Ovary (tissue), 9 donors: Measurements from ENCODE around the gene PODXL2. TPM values are rescaled to one million over a fixed set of nuclear protein-coding genes. Genes with fewer than 3 reads are reported as not detected.
A peak's percentile ranks its signal among the peaks of the same experiment; 100 is the strongest.
"Not testable (repeated sequence)": the region's sequence is repeated elsewhere in the genome, so short reads cannot be mapped to it uniquely, and the experiment has no call there.

Experiments used
- DNase-seq, 5 donors: peaks; one replicate each; pipeline ENCODE4 v3.0.0-alpha.2; 2019 to 2020
- H3K27ac ChIP-seq, 2 donors: fragments of 200-600 bp; one replicate each; pipeline versions ENCODE4 v1.5.1 to v1.8.0; 2019 to 2022
- H3K27me3 ChIP-seq: fragments of 200-600 bp; one replicate; pipeline ENCODE4 v1.8.0; 2022
- H3K36me3 ChIP-seq: fragments of 200-600 bp; sonication (generic); one replicate; pipeline ENCODE4 v1.5.1; 2019
- H3K4me1 ChIP-seq: one replicate; pipeline ENCODE4 v1.8.1; 2013; ENCODE audit warnings: mild to moderate bottlenecking, moderate library complexity; ENCODE audit not compliant: insufficient read depth
- H3K4me3 ChIP-seq: fragments of 200-600 bp; sonication (generic); one replicate; pipeline ENCODE4 v1.5.1; 2017
- H3K9me3 ChIP-seq, 2 donors: fragments of 200-600 bp in 1 of 2; sonication (generic) in 1 of 2; one replicate each; pipeline versions ENCODE4 v1.5.1 to v1.8.1; 2013 to 2019; ENCODE audit warnings: mild to moderate bottlenecking in 1 of 2, moderate library complexity in 1 of 2
- CTCF ChIP-seq, 3 donors: fragments of 450-650 bp in 2 of 3; fragments of 200-600 bp in 1 of 3; IDR thresholded peaks; one replicate each; pipeline versions ENCODE4 v1.5.1 to v1.8.0; 2016 to 2022; ENCODE audit warnings: antibody characterized with exemption in 3 of 3, mild to moderate bottlenecking in 1 of 3
- EP300 ChIP-seq: sonication (generic); formaldehyde crosslinking; IDR thresholded peaks from one replicate; pipeline ENCODE4 v1.6.1; 2017; ENCODE audit warnings: antibody characterized with exemption
- POLR2A ChIP-seq: fragments of 450-650 bp; IDR thresholded peaks from one replicate; pipeline ENCODE4 v1.6.1; 2017; ENCODE audit warnings: antibody characterized with exemption, mild to moderate bottlenecking, moderate library complexity
- WGBS, 3 donors: extraction: QIAGEN DNeasy Blood & Tissue Kit in 1 of 3; methylation state at CpG; one replicate each; pipeline versions ENCODE4 v1.1.5 to v1.1.7; 2013 to 2017; 5-methylcytosine and 5-hydroxymethylcytosine counted together
- intact Hi-C, 4 donors: fragments of 100-400 bp; cut with DNase I; formaldehyde crosslinking; loops; one replicate each; pipeline versions ENCODE4 v1.11.0 to v1.15.1; 2022 to 2023
- polyA plus RNA-seq, 2 donors: library from polyadenylated mRNA; stranded (reverse); fragments of 200-250 nt in 1 of 2; fragments of 350-450 nt in 1 of 2; fragmentation: Illumina TruSeq in 1 of 2; extraction: RNeasy Lipid Tissue Mini Kit (QIAGEN cat#74804) in 1 of 2; gene quantifications; one replicate each; pipeline ENCODE4 v1.2.3, GENCODE V29; 2013 to 2014
- total RNA-seq, 7 donors: library from RNA; depleted of rRNA in 2 of 7; stranded (reverse); fragments of >200 nt in 2 of 7; fragmentation: NEBNext Ultra II Directional in 3 of 7; extraction: Animal tissue kit (Norgen Biotek cat#: 25700) in 3 of 7; gene quantifications; one replicate each; pipeline versions ENCODE4 v1.1.0 to v1.2.4, GENCODE V29; 2016 to 2023
- donor health status: DM: no; HTN: no; CAD: no; lungs with moderate emphysema.
- donor health status: DM: no; HTN: no; CAD: no.
- donor health status: Bipolar disorder and iron deficiency.
- donor health status: DM: yes; HTN: yes; CAD: no.
- donor health status: DM: no; HTN: no; CAD: no.
- donor health status: DM: yes; HTN: yes; CAD: no.

Gene PODXL2
- total and polyA plus RNA-seq, 9 donors, result 5.3 to 14.3 (median 8.9) TPM

- no peak for DNase-seq
- TF ChIP-seq POLR2A, result no peak
- no peak for TF ChIP-seq EP300
- no peak for TF ChIP-seq CTCF (IDR thresholded peaks at IDR 0.05)
- H3K27me3 ChIP-seq, result no peaks in the 10 kb centered on the region
- H3K9me3 ChIP-seq, result no peaks in the 10 kb centered on the region
- H3K4me1 ChIP-seq, result peaks cover 6% of the 10 kb centered on the region
- intact Hi-C loops, result loop anchor here in 2 of 4 donors (5.0 to 10.0 kb wide), 2 partner anchors 322 to 325 kb away; no protein-coding TSS in a partner anchor
- H3K27ac ChIP-seq, result no peak overlapping the region
- H3K4me3 ChIP-seq, result no peak overlapping the region
- no peaks in the 10 kb centered on the region for H3K36me3 ChIP-seq
- WGBS, 3 donors, result 91 to 95% (median 92%) methylated on average over 4 of the region's 4 CpGs
These were observed 21.3 kb downstream of the PODXL2 start for GRCh38 chr3:127650236-127650635.

DNA sequence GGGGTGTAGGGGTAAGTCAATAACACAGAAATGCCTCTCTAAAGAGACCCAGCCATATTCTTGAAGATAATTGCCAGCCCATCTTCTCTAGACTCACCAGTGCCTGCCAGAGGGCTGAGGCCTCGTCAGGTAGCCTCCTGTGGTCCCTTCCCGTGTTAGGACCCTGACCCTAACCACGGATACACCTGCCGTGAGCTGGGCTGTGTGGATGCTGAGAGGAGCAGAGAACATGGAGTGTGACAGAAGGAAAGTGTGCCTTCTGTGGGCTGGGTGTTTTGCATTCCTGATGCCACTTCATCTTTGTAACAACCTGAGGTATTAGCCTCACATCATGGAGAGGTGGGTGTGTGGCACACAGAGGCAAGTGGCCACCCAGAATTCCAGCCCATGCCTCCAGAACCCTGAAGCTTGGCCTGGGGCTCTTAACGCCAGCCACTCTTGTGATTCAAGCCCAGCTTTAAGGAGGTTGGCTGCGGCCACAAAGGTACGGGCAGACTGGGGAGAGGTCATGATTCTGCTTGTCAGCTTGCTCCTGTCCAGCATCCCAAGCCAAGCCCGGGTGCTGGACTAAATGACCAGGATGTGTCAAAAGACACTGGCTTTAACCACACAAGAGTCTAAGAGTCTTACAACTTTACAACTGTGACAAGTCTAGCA is 22.7 kb downstream of the PODXL2 start:
- DNase-seq, result no peak
- Histone ChIP-seq H3K4me3 (no peak overlapping the region), H3K27me3 (no peaks in the 10 kb centered on the region), H3K36me3 (no peaks in the 10 kb centered on the region), H3K9me3 (no peaks in the 10 kb centered on the region), H3K27ac (no peak overlapping the region), H3K4me1 (peaks cover 5% of the 10 kb centered on the region)
- 71 to 82% (median 82%) methylated on average over 8 of the region's 8 CpGs for WGBS, 3 donors
- no peak for TF ChIP-seq CTCF (IDR thresholded peaks at IDR 0.05)
- TF ChIP-seq EP300, result no peak
- no peak for TF ChIP-seq POLR2A
- intact Hi-C loops, result loop anchor here in 2 of 4 donors (5.0 to 10.0 kb wide), 2 partner anchors 321 to 323 kb away; no protein-coding TSS in a partner anchor

- Histone ChIP-seq H3K4me1 (peaks cover 2% of the 10 kb centered on the region), H3K4me3 (no peak overlapping the region), H3K9me3 (no peaks in the 10 kb centered on the region), H3K27me3 (no peaks in the 10 kb centered on the region), H3K36me3 (no peaks in the 10 kb centered on the region), H3K27ac (no peak overlapping the region)
- 68 to 73% (median 72%) methylated on average over 13 of the region's 13 CpGs for whole genome bisulfite sequencing, 3 donors
- no peak for TF ChIP-seq EP300
- TF ChIP-seq CTCF (IDR thresholded peaks at IDR 0.05), result peak; percentile 51 to 69 (median 61)
- intact Hi-C loops, result loop anchor here in 2 of 4 donors (5.0 to 10.0 kb wide), 2 partner anchors 320 to 322 kb away; no protein-coding TSS in a partner anchor
- DNase-seq, result peak in 4 of 5 donors; percentile 42 to 61 (median 50)
These were observed 23.4 kb downstream of the PODXL2 start for GRCh38 chr3:127652246-127652995.

- Histone ChIP-seq H3K4me1 (no peaks in the 10 kb centered on the region), H3K4me3 (no peak overlapping the region), H3K36me3 (no peaks in the 10 kb centered on the region), H3K9me3 (no peaks in the 10 kb centered on the region), H3K27me3 (no peaks in the 10 kb centered on the region), H3K27ac (no peak overlapping the region)
- intact Hi-C loops, result loop anchor here in 2 of 4 donors (5.0 to 10.0 kb wide), 2 partner anchors 318 to 320 kb away; no protein-coding TSS in a partner anchor
- TF ChIP-seq CTCF (IDR thresholded peaks at IDR 0.05) (no peak), POLR2A (no peak), EP300 (no peak)
- WGBS, 3 donors, result 37 to 51% (median 50%) methylated on average over 4 of the region's 4 CpGs
- no peak for DNase-seq
These were observed 25.4 kb downstream of the PODXL2 start for GRCh38 chr3:127654374-127654773.

GRCh38 chr3:127654993-127655392 is 26.0 kb downstream of the PODXL2 start:
- not testable (repeated sequence) for DNase-seq, H3K27me3 ChIP-seq, H3K4me1 ChIP-seq, H3K36me3 ChIP-seq, H3K4me3 ChIP-seq, H3K27ac ChIP-seq, H3K9me3 ChIP-seq
- 90 to 94% (median 93%) methylated on average over 6 of the region's 6 CpGs for WGBS, 3 donors
- intact Hi-C loops, result loop anchor here in 2 of 4 donors (5.0 to 10.0 kb wide), 2 partner anchors 317 to 320 kb away; no protein-coding TSS in a partner anchor
